ENCODE results near the gene TNS3.
"Not testable (repeated sequence)": the region's sequence is repeated elsewhere in the genome, so short reads cannot be mapped to it uniquely, and the experiment has no call there.

The TNS3 gene

GRCh38 chr7:47264021-47264651 lies 317.8 kb downstream of the TNS3 start:
- DNase-seq (ENCODE audit: low read depth, low spot score) = no peak

- no peak for DNase-seq (ENCODE audit: low read depth, low spot score)
Observed at GRCh38 chr7:47262881-47263280, 319.0 kb downstream of the TNS3 start.

- DNase-seq (ENCODE audit: low read depth, low spot score) = not testable (repeated sequence)
Observed at GRCh38 chr7:47262160-47262559, 319.8 kb downstream of the TNS3 start.

- DNase-seq (ENCODE audit: low read depth, low spot score) = no peak
Observed at GRCh38 chr7:47260270-47260669, 321.6 kb downstream of the TNS3 start.

GRCh38 chr7:47259682-47260081 lies 322.2 kb downstream of the TNS3 start:
- no peak for DNase-seq (ENCODE audit: low read depth, low spot score)

- DNase-seq (ENCODE audit: low read depth, low spot score) = no peak
Observed at GRCh38 chr7:47258798-47259197, 323.1 kb downstream of the TNS3 start.

GRCh38 chr7:47256016-47256415 lies 325.9 kb downstream of the TNS3 start:
- no peak for DNase-seq (ENCODE audit: low read depth, low spot score)

- no peak for DNase-seq (ENCODE audit: low read depth, low spot score)
Observed at GRCh38 chr7:47255441-47255840, 326.5 kb downstream of the TNS3 start.

- no peak for DNase-seq (ENCODE audit: low read depth, low spot score)
Observed at GRCh38 chr7:47255007-47255406, 326.9 kb downstream of the TNS3 start.

- peak; percentile 86 for DNase-seq (ENCODE audit: low read depth, low spot score)
Observed at GRCh38 chr7:47254081-47254977, 327.6 kb downstream of the TNS3 start.

- peak; percentile 71 for DNase-seq (ENCODE audit: low read depth, low spot score)
Observed at GRCh38 chr7:47253650-47254080, 328.2 kb downstream of the TNS3 start.

GRCh38 chr7:47252675-47253074 lies 329.2 kb downstream of the TNS3 start:
- no peak for DNase-seq (ENCODE audit: low read depth, low spot score)

- no peak for DNase-seq (ENCODE audit: low read depth, low spot score)
Observed at GRCh38 chr7:47249361-47249760, 332.6 kb downstream of the TNS3 start.

GRCh38 chr7:47248797-47249196 lies 333.1 kb downstream of the TNS3 start:
- no peak for DNase-seq (ENCODE audit: low read depth, low spot score)

GRCh38 chr7:47247132-47247531 lies 334.8 kb downstream of the TNS3 start:
- no peak for DNase-seq (ENCODE audit: low read depth, low spot score)

GRCh38 chr7:47244692-47245091 lies 337.2 kb downstream of the TNS3 start:
- DNase-seq (ENCODE audit: low read depth, low spot score) = no peak

- no peak for DNase-seq (ENCODE audit: low read depth, low spot score)
Observed at GRCh38 chr7:47241112-47242065, 340.5 kb downstream of the TNS3 start.

- no peak for DNase-seq (ENCODE audit: low read depth, low spot score)
Observed at GRCh38 chr7:47239931-47240421, 341.9 kb downstream of the TNS3 start.

GRCh38 chr7:47239034-47239433 lies 342.9 kb downstream of the TNS3 start:
- no peak for DNase-seq (ENCODE audit: low read depth, low spot score)

GRCh38 chr7:47236480-47237129 lies 345.3 kb downstream of the TNS3 start:
- DNase-seq (ENCODE audit: low read depth, low spot score) = no peak

- DNase-seq (ENCODE audit: low read depth, low spot score) = peak; percentile 63
Observed at GRCh38 chr7:47233996-47234395, 347.9 kb downstream of the TNS3 start.

Measured in astrocyte of the hippocampus (primary cell).